PFSK-1 (cell line): Measurements from ENCODE around the gene CCNL2.
A peak's percentile ranks its signal among the peaks of the same experiment; 100 is the strongest.

ENCODE experiments used
- POLR2AphosphoS5 ChIP-seq: IDR thresholded peaks from 2 replicates; pipeline ENCODE4 v1.6.1; 2012; ENCODE audit warnings: low read depth, mild to moderate bottlenecking, control low read depth, low read length, moderate library complexity
- TAF1 ChIP-seq: IDR thresholded peaks from 2 replicates; pipeline ENCODE4 v1.6.1; 2012; ENCODE audit warnings: low read length, control low read depth, borderline replicate concordance; ENCODE audit not compliant: insufficient read depth

GRCh38 chr1:1400576-1401456 is 1.7 kb upstream of the CCNL2 start:
- TF ChIP-seq POLR2AphosphoS5 (peak; percentile 66), TAF1 (no peak)
